Type B pancreatic cell (in vitro differentiated cells): ENCODE data around the gene TEX26. TPM values are rescaled to one million over a fixed set of nuclear protein-coding genes. Genes with fewer than 3 reads are reported as not detected.
A peak's percentile ranks its signal among the peaks of the same experiment; 100 is the strongest.

Source experiments
- DNase-seq: peaks from one replicate; pipeline ENCODE4 v3.0.0; 2021; ENCODE audit warnings: mixed read lengths; ENCODE audit not compliant: unreplicated experiment; ENCODE audit errors: extremely low spot score
- H3K27ac Mint-ChIP-seq: 2 replicates; pipeline ENCODE4 v1.8.0; 2021; ENCODE audit warnings: mild to moderate bottlenecking, mixed read lengths
- H3K27me3 Mint-ChIP-seq: 2 replicates; pipeline ENCODE4 v1.8.0; 2021; ENCODE audit warnings: mixed read lengths
- H3K36me3 Mint-ChIP-seq: 2 replicates; pipeline ENCODE4 v1.8.0; 2021; ENCODE audit warnings: mixed read lengths
- H3K4me1 Mint-ChIP-seq: one replicate; pipeline ENCODE4 v1.8.0; 2021; ENCODE audit warnings: mixed read lengths; ENCODE audit not compliant: unreplicated experiment
- H3K4me3 Mint-ChIP-seq: 2 replicates; pipeline ENCODE4 v1.8.0; 2021; ENCODE audit warnings: mild to moderate bottlenecking, mixed read lengths
- H3K9me3 Mint-ChIP-seq: 2 replicates; pipeline ENCODE4 v1.8.0; 2021; ENCODE audit warnings: mixed read lengths
- CTCF ChIP-seq: fragments of 200-600 bp; sonication (generic); conservative IDR thresholded peaks from 2 replicates; pipeline ENCODE4 v1.5.0; 2021; ENCODE audit warnings: antibody characterized with exemption, mild to moderate bottlenecking
- total RNA-seq: library from RNA; stranded (reverse); gene quantifications from 2 replicates; pipeline ENCODE4 v1.2.1, GENCODE V29; 2021; ENCODE audit warnings: low replicate concordance

The TEX26 gene
- total RNA-seq, 1 donor from 2014 or later = not detected

GRCh38 chr13:30978981-30979956 is 46.8 kb downstream of the TEX26 start:
- no peaks in the 10 kb centered on the region for H3K9me3 Mint-ChIP-seq
- H3K4me3 Mint-ChIP-seq = no peak overlapping the region
- TF ChIP-seq CTCF = peak; percentile 73
- no peaks in the 10 kb centered on the region for H3K36me3 Mint-ChIP-seq
- H3K4me1 Mint-ChIP-seq = peaks cover 17% of the 10 kb centered on the region
- H3K27me3 Mint-ChIP-seq = no peaks in the 10 kb centered on the region
- no peak for DNase-seq
- no peak overlapping the region for H3K27ac Mint-ChIP-seq

GRCh38 chr13:30982506-30982905 is 50.0 kb downstream of the TEX26 start:
- H3K36me3 Mint-ChIP-seq = no peaks in the 10 kb centered on the region
- DNase-seq = no peak
- H3K4me1 Mint-ChIP-seq = peaks cover 13% of the 10 kb centered on the region
- H3K27me3 Mint-ChIP-seq = no peaks in the 10 kb centered on the region
- no peak overlapping the region for H3K27ac Mint-ChIP-seq
- H3K4me3 Mint-ChIP-seq = no peak overlapping the region
- H3K9me3 Mint-ChIP-seq = no peaks in the 10 kb centered on the region
- TF ChIP-seq CTCF = no peak

- Mint-ChIP-seq H3K9me3 (no peaks in the 10 kb centered on the region), H3K36me3 (no peaks in the 10 kb centered on the region), H3K27me3 (no peaks in the 10 kb centered on the region), H3K27ac (no peak overlapping the region), H3K4me1 (peaks cover 9% of the 10 kb centered on the region), H3K4me3 (no peak overlapping the region)
- TF ChIP-seq CTCF = no peak
- no peak for DNase-seq
These were observed 50.5 kb downstream of the TEX26 start for GRCh38 chr13:30982906-30983305.

- no peak for DNase-seq
- H3K9me3 Mint-ChIP-seq = no peaks in the 10 kb centered on the region
- no peaks in the 10 kb centered on the region for H3K36me3 Mint-ChIP-seq
- no peak for TF ChIP-seq CTCF
- no peak overlapping the region for H3K27ac Mint-ChIP-seq
- no peak overlapping the region for H3K4me3 Mint-ChIP-seq
- H3K27me3 Mint-ChIP-seq = no peaks in the 10 kb centered on the region
- peaks cover 8% of the 10 kb centered on the region for H3K4me1 Mint-ChIP-seq
These were observed 51.0 kb downstream of the TEX26 start for GRCh38 chr13:30983431-30983830.

GRCh38 chr13:30984620-30985019 is 52.2 kb downstream of the TEX26 start:
- no peaks in the 10 kb centered on the region for H3K9me3 Mint-ChIP-seq
- DNase-seq = no peak
- no peak overlapping the region for H3K4me3 Mint-ChIP-seq
- no peaks in the 10 kb centered on the region for H3K27me3 Mint-ChIP-seq
- peaks cover 4% of the 10 kb centered on the region for H3K4me1 Mint-ChIP-seq
- H3K36me3 Mint-ChIP-seq = no peaks in the 10 kb centered on the region
- no peak for TF ChIP-seq CTCF
- no peak overlapping the region for H3K27ac Mint-ChIP-seq
